SK-MEL-5 (cell line): ENCODE results near the gene UTF1. TPM values are rescaled to one million over a fixed set of nuclear protein-coding genes. Genes with fewer than 3 reads are reported as not detected.

Experiments
- DNase-seq: peaks from one replicate; pipeline ENCODE4 v3.0.0-alpha.2; 2016; ENCODE audit warnings: low read depth, low spot score
- in situ Hi-C: cut with HindIII; loops from 2 replicates; pipeline ENCODE4 v1.10.0; 2016; ENCODE audit warnings: low sequenced_read_pairs, high pct_unique_total_duplicates, low pct_unique_long_range_greater_than_20kb
- total RNA-seq: library from RNA; depleted of rRNA; stranded (reverse); fragments of >200 nt; shearing (Covaris generic); gene quantifications from 2 replicates; pipeline ENCODE4 v1.2.3, GENCODE V29; 2014

Gene UTF1
- total RNA-seq, 1 experiment from 2014 or later = not detected

DNA sequence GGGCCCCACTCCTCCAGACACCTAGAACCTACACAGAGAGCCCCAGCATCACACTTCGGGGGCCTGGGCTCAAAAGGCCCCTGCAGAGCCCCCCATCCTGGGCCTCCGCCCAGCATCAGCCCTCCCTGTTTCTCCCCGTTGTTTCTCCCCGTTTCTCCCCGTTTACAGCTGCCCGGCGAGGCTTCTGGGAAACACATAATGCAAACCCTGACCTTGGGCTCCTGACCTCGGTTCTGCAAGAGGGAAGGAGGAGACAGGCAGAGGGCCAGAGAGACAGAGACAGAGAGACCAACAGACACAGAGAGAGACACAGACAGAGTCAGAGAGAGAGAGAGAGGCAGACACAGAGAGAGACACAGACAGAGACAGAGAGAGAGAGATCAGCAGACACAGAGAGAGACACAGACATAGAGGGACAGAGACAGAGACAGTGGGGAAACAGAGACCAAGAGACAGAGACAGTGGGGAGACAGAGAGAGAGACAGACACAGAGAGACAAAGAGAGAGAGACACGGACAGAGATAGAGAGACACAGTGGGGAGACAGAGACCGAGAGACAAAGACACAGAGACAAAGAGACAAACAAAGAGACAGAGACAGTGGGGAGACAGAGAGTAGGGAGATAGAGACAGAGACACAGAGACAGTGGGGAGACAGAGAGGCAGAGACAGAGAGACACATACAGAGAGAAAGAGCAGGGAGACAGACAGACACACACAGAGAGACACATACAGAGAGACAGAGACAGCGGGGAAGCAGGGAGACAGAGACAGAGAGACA is 20.1 kb downstream of the UTF1 start:
- no peak for DNase-seq
- in situ Hi-C loops = no loop called here

DNA sequence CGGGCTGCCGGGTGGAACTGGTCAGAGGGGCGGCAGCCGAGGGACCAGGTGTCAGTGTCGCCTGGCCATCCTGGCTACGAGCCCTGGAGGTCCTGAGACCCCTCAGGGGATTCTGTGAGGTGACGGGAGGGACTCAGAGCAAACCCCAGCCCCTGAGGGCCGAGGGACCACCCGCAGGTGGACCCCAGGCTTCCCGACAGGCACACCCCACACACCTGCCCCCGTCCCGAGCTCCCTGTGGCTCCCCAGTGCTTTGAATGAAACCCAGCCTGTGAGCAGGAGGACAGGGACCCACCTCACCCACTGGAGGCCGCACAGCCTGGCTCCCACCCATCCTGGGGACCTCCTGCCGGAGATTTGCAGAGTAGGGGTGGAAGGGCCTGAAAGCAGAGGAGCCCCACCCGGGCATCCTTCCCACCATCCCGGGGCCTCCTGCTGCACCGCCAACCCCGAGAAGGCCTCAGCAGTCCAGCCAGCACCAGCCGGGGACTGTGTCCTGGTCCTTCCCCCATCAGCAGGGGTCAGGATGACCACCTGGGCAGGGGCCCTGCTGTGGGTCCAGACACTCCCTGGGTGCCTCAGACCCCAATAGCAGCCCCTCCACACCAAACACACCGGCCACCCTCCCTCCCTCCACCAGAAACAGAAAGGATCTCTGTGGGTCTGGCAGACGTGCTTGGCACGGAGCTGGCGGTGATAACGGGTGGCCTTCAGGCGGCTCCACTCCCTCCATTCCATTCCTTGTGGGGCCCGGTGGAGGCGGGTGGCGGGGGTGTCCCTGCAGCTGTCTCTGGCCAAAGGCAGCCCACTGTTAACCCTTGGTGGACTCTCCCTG is 21.6 kb downstream of the UTF1 start:
- in situ Hi-C loops = no loop called here

DNA sequence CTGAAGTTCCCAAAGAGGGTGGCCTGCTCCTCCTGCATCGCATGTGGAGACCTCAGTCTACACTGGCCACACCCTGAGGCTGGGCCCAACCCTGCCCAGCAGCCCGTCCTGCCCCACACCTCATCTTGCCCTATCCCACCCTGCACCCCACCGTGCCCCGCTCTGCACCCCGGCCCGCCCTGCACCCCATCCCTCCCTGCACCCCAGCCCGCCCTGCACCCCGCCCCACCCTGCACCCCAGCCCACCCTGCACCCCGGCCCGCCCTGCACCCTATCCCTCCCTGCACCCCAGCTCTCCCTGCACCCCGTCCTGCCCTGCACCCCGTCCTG is 22.2 kb downstream of the UTF1 start:
- no peak for DNase-seq
- in situ Hi-C loops = no loop called here

More for the DNA sequence above, 21.6 kb downstream of the UTF1 start:
- no peak for DNase-seq

DNA sequence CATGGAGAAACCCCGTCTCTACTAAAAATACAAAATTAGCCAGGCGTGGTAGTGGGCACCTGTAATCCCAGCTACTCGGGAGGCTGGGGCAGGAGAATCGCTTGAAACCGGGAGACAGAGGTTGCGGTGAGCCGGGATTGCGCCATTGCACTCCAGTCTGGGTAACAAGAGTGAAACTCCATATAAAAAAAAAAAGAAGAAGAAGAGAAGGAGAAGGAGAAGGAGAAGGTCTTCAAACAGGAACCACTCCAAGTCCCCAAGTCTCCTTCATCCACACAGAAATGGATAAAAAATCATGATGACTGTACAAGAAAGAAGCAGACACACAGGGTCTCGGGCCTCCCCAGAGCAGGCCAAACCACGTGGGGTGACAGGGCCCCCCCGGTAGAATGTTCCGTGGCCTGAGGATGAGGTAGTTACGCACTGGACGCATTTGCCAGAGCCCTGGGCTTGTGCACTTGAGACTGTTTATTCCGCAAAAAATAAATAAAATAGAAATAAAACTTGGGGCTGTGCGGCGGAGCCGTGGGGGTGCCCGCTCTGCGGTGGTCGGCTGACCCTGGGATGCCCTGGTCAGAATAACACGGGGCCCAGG is 23.4 kb downstream of the UTF1 start:
- DNase-seq = no peak
- in situ Hi-C loops = no loop called here

DNA sequence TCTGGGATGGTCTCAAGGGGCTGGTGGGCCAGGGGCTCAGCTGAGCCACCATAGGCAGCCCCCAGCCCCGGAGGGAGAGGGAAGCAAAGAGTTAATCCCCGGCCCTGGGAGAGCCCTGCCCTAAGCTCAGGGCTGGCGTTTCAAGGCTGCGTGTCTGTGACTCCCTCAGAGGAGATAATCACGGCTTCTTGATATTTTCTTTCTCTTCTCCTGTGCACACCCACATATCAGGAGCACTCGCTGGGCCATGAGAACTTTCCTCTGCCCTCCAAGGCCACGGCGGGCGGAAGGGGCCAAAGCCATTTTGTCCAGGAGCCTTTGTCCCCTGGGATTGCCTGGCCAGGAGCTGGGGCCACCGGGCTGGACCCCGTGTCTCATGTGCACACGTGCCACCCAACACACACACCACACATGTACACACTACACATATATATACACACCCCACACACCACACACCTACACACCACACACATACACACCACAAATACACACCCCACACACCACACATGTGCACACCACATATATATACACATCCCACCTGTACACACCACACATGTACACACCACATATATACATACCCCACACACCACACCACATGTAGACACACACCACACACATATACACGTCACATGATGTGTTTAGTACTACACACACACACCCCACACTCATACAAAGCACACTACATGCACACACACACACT is 24.6 kb downstream of the UTF1 start:
- in situ Hi-C loops = no loop called here
- no peak for DNase-seq

DNA sequence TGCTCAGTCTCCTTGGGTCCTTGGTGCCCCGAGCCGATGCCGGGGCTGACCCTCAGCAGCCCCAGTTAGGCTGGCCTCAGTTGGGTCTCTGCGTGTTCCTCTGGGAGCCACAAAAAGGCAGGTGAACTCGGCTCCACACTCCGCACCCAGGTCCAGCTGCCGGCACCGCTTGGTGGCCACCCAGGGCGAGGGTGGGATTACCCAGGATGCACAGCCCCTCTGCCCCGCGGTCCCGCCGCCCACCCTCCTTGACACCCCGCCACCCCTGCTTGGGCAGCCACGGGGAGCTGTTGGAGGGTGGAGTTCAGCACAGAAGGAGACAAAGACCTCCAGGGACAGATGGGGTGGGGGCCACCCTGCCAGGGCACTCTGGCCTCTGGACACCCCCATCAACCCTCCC is 25.3 kb downstream of the UTF1 start:
- DNase-seq = no peak
- in situ Hi-C loops = no loop called here

DNA sequence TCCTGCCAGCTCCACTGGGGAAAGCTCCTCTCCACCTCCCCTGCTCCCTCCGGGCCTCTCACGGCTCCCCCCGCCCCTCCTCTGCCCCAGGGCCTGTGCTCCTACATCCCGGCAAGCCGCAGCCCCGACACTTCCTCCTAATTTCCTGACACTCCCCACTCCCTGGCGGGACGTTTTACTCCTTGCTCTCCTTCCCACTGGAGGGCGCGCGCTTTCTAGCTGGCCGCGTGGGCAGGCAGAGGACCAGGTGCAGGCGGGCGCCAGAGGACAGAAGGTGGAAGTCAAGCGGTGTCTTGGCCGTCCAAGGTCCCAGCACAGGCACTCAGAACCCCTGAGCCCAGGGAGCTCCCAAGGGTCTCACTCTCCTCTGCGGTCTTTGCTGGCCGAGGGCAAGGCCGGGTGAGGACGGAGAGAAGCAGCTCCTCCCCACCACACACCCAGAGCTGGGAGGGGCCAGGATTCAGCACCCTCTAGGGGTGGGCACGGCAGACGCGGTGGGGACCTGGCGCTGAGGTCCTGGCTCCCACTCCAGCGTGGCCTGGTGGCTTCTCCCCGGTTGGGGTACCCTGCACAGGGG is 27.6 kb downstream of the UTF1 start:
- in situ Hi-C loops = no loop called here
- DNase-seq = peak; percentile 48

DNA sequence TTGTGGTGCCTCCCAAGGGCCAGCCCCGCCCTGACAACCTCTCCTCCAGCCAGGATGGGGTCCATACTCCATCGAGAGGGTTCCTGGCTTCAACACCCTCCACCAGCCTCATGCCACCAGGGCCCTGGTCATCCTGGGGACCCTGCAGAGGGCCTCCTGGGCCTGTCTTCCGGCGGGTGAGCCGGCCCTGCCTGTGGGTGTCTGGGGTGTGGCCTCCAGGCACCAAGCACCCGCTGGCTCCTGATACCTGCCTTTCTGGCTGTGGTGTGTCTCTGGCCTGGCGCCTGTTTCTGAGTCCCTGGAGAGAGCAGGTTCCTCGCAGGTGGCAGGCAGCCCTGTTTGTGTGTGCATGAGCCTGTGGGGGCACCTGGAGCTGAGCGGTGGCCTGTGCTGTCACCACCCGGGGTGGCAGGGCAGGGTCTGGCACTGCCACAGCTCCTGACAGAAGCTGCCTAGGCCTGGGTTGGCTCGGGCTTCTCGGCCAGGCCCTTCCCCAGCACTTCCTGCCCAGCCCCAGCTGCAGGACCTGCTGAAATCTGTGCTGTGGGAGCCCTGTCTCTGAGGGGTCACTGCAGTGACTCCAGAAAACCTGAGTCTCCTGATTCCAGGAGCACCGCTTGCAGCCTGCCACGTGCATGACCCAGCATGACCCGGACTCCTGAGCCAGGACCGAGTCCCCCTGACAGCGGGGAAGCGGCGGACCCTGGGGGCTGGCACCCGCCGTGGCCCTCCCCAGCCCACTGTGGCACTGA is 28.2 kb downstream of the UTF1 start:
- in situ Hi-C loops = no loop called here
- DNase-seq = no peak

DNA sequence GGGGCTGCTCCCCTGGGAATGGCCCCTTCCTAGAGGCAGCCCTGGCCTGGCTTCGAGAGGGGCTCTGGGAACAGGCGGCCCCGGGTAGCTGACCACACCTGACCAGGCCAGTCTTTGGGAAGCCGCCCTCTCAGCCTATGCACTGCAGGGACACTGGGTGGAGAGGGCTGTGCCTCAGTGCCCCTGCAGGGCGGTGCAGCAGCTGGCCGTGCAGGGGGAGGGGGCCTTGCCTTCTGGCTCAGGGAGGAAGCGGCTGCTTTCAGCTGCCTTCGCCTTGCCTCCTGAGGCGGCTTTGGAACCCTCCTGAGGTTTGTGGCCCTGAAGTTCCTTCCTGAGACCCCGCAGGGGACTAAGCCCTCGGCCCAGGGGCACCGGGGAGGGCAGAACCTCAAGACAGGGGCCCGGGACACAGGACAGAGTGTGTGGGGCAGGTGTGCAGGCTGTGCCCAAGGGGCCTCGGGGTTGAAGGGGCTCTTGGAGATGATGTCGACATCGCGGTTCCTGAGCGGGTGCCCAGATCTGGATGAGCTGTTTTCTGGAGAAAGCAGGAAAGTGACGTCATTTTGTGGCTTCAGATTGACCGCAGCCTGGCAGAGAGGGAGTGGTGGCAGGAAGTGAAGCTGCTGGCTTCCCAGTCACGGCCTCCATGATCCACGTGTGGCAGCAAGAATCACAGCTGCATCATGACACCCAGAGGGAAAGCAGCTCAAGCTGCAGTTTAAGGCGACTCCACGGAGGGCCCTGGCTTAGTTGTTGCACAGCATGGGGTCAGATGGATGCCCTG is 29.0 kb downstream of the UTF1 start:
- DNase-seq = peak; percentile 93
- in situ Hi-C loops = no loop called here

DNA sequence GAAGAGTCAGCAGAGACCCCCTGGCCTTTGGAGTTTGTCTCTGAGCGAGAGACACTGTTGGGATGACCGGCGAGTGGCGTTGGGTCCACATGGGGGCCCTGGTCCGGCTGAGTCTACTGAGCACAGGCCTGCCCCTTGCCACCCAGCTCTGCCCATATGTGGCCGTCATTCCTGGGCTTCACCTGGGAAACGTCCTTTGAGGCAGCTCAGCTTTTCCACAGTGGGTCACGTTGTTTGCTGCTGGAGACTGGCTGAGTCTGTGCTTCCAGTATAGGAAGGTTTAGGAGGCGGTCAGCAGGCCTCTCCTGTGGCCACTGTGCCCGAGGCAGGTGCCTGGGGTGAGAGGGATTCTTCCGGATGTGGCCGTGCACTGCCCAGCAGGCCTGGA is 29.6 kb downstream of the UTF1 start:
- DNase-seq = no peak
- in situ Hi-C loops = no loop called here

DNA sequence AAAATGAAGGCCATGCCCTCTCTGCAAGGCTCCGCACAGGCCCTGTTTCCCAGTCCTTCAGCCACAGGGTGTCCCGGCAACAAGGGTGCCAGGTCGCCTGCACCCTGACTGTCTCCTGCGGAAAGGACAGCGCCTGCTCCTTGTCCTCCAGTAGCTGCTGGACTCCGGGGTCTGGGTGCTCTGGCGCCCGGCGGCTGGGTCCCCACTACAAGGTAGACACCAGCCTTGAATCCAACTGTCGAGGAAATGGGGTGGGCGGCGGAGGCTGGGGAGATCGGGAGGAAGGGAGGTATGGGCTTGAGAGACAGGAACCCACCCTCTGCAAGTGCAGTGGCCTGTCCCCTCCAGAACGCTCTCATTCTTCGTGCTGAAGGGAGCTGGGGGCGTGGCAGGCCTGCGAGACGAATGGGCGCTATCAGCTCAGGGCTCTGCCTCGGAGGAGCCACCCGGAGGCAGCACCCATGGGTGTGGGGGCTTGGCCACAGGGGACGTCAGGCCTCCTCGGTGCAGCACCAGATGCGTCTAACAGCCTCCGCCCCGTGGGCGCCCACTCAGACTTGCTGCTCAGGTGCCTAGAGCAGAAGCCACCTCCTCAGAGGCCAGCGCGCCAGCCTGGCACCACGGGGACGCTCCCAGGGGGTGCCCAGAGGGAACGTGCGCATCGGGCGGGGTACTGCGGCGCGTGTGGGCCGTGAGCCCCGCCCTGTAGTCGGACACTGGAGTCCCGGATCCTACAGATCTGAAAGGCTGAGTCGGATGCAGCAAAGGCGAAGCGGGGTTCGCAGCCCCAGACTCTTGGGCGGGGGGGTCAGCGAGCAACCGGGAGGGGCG is 31.1 kb downstream of the UTF1 start:
- in situ Hi-C loops = no loop called here
- peak; percentile 26 for DNase-seq

DNA sequence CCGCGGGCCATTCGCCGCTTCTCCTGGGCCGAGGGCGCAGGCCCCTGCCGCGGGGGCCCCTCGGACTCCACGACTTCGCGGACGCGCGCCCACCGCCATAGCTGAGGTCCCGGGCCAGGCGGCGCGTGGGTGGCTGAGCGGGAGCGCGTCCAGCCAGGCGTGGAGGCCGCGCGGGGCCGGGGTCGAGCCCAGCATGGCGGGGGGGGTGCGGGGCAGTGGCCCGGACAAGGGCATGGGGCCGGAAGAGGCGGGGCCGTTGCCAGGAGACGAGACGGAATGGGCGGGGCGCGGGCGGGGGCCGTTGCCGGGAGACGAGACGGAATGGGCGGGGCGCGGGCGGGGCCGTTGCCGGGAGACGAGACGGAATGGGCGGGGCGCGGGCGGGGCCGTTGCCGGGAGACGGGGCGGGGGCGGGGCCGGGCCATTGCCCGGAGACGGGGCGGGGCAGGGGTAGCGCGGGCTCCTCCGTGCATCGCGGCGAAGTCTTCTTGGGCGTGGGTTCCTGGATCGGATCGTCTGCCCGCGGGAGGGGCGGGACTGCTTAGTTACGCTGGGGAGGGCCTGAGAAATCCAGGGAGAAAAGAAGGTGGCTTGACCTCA is 31.8 kb downstream of the UTF1 start:
- in situ Hi-C loops = no loop called here
- DNase-seq = peak; percentile 68

DNA sequence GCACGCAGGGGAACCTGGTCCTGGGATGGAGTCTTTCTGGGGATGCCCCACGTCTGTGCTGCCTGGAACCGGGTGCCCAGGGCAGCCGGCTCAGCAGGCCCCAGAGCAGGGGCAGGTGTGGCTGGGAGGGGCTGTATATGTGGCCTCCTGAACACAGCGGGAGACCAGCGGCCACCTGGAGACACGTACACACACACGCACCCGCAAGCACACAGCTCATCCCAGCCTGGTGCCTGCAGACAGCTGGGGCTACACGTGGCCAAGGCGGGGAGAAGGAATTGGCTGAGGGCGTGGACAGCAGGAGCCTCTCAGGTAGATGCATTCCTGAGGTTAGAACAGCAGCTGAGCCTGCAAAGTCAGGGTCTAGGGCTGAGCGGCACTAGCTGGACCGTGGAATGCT is 32.7 kb downstream of the UTF1 start:
- in situ Hi-C loops = no loop called here
- no peak for DNase-seq

DNA sequence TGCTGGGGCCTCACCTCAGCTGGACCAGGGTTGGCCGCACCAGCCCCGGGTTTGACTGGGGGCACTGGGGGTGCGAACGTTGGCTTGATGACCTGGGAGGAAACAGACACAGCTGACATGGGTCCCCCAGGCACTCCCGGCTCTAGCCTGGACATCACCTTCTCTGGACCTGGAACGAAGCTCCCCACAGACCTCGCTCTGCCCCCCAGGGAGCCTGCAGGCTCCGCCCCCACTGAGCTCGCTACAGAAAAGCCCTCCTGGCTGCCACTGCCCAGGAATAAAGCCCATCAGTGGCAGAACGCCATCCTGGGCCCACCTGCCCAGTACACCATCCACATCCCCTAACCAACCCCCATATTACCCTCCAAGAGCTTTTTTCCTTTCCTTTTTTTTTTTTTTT is 33.7 kb downstream of the UTF1 start:
- in situ Hi-C loops = no loop called here
- DNase-seq = no peak

DNA sequence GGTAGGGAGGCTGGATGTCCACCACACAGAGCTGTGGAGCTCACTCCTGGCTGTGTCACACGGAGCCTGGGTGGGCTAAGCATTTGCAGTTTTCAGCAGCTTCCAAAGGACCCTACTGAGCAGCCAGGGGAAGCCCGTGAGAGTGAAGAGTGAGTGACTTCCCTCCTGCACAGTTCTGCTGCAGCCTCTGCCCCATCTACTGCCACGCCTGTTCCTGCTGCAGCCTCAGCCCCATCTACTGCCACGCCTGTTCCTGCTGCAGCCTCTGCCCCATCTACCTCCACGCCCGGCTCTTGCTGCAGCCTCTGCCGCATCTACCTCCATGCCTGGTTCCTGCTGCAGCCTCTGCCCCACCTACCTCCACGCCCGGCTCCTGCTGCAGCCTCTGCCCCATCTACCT is 34.4 kb downstream of the UTF1 start:
- in situ Hi-C loops = no loop called here
- DNase-seq = no peak
